Mononuclear cell (primary cell): ENCODE data around the gene KCNMA1. TPM values are rescaled to one million over a fixed set of nuclear protein-coding genes. Genes with fewer than 3 reads are reported as not detected.

ENCODE experiments used
- H3K27me3 ChIP-seq: 2 replicates; pipeline ENCODE4 v1.6.0; 2011; ENCODE audit warnings: low read length, control low read depth; ENCODE audit not compliant: insufficient read depth
- H3K4me1 ChIP-seq: 2 replicates; pipeline ENCODE4 v1.5.1; 2011; ENCODE audit warnings: mild to moderate bottlenecking, low read length, control low read depth; ENCODE audit not compliant: insufficient read depth
- H3K4me3 ChIP-seq: 2 replicates; pipeline ENCODE4 v1.5.1; 2011; ENCODE audit warnings: mild to moderate bottlenecking, low read length, moderate library complexity
- H3K9me3 ChIP-seq: 2 replicates; pipeline ENCODE4 v1.5.1; 2011; ENCODE audit warnings: low read depth, mild to moderate bottlenecking, control low read depth, low read length
- total RNA-seq: library from RNA; depleted of rRNA; stranded (reverse); fragments of >200 nt; gene quantifications from one replicate; pipeline ENCODE4 v1.2.3, GENCODE V29; 2012

The KCNMA1 gene
- total RNA-seq, 1 donor = 0.42 TPM

DNA sequence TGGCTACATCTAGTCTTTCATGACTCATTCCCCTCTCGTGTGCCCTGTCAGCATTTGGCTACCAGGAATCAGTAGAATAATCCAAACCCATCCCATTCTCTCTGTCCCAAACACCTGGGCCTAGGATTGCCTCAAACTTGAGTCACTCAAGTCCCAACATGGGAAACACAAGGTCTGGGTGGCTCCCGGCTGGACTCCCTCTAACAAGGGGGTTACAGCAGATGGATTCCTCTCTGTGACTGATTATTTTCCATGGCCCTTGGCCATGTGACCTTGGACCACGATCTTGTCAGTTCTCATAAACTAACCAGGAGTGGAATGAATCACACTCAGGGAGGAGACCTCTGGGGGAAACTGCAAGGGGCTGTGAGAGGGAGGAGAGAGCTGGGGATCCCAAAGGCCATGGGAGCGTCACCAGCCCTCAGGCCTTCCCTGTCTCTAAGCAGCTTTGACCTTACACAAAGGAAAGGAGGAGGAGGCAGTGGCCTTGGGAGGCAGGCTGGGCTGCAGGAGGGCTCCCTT, 533.1 kb downstream of the KCNMA1 start:
- Histone ChIP-seq H3K27me3 (no peaks in the 10 kb centered on the region), H3K9me3 (no peaks in the 10 kb centered on the region), H3K4me1 (no peaks in the 10 kb centered on the region), H3K4me3 (no peak overlapping the region)

DNA sequence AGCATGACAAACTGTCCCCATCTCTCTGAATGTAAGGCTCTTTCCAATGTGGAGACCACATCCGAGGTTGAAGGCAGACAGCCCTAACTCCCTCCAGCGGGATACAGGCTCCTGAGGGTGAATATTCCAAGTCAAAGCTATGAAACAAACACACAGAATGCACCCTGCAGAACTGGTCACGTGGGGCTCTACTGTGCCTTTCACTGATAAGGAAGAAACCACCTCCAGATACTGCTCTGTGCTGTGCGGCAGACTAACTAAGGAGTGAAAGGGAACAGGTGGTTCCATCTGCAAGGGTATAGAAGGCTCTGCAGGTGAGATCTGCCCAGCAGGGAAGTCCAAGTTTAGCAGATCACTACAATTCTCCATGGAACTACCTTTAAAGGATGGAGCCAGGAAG, 534.4 kb downstream of the KCNMA1 start:
- H3K4me3 ChIP-seq = no peak overlapping the region
- H3K4me1 ChIP-seq = no peaks in the 10 kb centered on the region
- H3K9me3 ChIP-seq = no peaks in the 10 kb centered on the region
- no peaks in the 10 kb centered on the region for H3K27me3 ChIP-seq

DNA sequence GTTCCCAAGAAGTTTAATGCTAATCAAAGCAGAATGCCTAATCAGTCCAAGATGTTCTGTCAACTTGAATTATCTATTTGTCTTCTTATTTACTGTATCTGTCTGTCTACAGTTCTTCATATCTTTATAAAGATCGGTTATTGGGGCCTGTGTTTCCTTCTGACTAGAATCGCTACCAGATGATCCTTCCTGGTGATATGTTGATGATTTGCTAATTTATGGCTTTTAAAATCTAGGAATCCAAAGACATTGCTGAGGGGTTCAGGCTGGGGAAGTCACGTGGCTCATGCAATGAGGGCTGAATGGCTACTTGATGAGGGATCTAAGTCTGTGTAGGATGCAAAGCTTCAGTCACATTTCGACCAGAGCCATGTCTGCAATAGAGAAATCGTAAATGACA, 536.3 kb downstream of the KCNMA1 start:
- no peaks in the 10 kb centered on the region for H3K4me1 ChIP-seq
- H3K27me3 ChIP-seq = no peaks in the 10 kb centered on the region
- no peak overlapping the region for H3K4me3 ChIP-seq
- H3K9me3 ChIP-seq = no peaks in the 10 kb centered on the region

DNA sequence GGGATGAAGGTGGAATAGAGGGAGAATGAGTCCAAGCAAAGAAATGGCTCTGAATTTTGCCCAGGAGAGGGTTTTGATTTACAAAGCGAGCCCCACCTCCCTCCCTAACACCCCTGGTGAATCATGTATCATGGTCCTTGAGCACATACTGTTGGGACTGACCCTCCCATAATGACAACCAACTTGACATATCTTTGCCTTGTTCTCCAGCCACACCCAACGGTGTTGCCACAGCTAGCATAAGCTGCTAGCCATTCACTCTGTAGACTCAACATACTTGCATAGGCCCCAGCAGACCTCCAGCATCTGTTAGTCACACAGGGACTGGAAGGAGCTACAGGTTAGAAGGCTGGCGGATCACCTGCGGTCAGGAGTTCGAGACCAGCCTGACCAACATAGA, 538.5 kb downstream of the KCNMA1 start:
- no peaks in the 10 kb centered on the region for H3K9me3 ChIP-seq
- no peaks in the 10 kb centered on the region for H3K27me3 ChIP-seq
- no peaks in the 10 kb centered on the region for H3K4me1 ChIP-seq
- H3K4me3 ChIP-seq = no peak overlapping the region

DNA sequence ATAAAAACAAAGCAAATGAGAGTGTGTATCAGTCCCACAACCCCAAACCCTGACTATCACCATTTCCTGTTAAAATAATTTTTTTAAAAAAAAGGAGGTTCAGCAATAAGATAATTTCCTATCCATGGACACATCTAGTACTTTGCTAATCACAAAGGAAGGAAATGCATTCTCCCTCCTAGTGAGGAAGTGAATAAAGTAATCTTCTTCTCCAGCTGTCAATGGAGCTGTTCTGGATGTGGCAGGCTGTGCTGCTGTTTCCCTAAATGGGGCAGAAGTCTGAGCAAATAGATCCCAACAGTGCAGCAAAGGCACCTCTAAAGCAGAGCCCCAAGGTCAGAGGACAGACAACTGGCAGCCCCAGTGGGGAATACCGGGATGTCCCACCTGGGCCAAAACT, 540.0 kb downstream of the KCNMA1 start:
- Histone ChIP-seq H3K27me3 (no peaks in the 10 kb centered on the region), H3K9me3 (no peaks in the 10 kb centered on the region), H3K4me1 (no peaks in the 10 kb centered on the region), H3K4me3 (no peak overlapping the region)

DNA sequence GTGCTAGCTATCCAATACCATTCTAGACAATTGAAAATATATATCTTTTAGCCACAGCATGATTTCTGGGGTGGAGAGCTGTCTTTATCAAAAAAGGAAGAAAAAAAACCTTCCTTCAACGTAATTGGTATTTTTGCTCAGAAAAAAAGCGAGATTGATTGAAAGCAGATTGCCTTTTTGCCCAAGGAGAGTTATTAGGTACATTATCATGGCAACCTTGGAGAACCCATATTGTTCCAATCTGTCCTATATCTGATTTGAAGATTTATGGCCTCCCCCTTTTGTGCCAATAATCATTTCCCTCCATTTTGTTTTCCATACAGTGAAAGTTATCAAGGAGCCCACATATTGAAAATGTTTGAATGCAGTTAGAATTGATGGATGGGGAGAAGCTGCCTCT, 544.5 kb downstream of the KCNMA1 start:
- Histone ChIP-seq H3K4me3 (no peak overlapping the region), H3K4me1 (no peaks in the 10 kb centered on the region), H3K27me3 (no peaks in the 10 kb centered on the region), H3K9me3 (no peaks in the 10 kb centered on the region)

DNA sequence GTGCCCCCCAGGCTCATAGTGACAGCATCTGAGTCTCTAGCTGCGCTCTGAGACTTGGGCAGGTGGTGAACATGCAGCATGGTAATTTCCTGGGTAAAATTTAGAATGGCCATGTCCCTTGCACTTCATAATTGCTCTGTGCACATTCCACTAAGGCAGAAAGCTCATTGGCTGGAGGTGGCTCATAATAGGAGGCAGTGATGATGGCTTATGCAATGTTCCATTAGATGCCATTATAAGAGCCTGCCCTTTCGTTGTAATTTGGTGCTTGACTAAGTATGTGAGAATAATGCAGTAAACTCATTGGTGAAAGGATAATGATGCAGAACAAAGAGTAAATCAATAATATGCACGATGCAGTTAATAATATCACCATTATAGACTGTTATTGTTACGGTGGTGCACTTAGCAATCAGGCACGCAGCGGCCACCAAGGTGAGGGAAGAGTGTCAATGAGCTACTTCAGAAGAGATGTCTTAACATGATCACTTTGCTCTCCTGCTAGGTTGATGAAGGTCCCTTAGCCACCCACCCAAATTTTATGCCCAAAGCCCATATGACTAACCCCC, 545.9 kb downstream of the KCNMA1 start:
- H3K27me3 ChIP-seq = no peaks in the 10 kb centered on the region
- no peaks in the 10 kb centered on the region for H3K9me3 ChIP-seq
- no peak overlapping the region for H3K4me3 ChIP-seq
- no peaks in the 10 kb centered on the region for H3K4me1 ChIP-seq

DNA sequence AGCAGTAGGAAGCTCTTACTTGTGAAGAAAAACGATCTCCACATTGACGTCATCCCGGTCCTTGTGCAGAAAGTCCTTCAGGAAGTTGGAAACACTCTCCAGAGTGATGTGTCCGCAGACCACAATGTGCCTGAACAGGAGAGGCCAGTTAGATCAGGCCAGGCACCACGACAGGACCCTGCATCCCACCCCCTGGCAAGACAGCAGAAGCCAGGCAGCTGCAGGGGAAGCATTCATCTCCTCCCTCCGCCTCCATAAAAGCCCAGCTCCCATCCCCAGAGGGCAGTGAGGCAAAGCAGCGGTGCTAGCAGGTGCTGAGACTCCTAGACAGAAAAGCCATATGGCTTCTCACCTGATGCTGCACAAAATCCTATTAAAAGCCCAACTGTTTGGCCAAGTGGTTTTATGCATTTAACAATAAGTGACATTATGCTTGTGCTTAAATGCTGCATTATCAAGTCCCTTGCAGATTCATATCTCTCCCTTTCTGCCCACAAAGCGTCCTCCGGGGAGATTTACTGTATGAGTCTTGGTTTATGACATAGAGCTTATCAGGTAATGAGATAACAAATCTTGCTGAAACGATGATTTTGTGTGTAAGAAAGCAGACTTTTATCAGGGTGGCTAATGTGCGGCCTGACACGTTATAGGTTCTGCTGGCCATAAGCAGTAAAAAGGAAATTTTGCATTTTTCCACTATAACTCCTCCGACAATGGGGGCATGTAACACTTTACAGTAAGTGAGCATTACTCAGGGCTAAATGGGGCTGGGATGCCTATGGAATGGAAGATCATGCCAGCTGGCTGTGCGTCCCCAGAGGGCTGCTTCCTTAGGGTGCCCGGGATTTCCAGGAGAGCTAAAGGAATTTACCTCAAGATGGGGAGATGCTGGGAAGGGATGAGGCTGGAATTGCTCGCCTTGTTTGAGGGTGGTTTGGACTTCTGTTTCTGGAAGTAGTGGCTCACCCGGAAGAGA, 546.9 kb downstream of the KCNMA1 start:
- Histone ChIP-seq H3K4me3 (no peak overlapping the region), H3K27me3 (no peaks in the 10 kb centered on the region), H3K9me3 (no peaks in the 10 kb centered on the region), H3K4me1 (no peaks in the 10 kb centered on the region)

DNA sequence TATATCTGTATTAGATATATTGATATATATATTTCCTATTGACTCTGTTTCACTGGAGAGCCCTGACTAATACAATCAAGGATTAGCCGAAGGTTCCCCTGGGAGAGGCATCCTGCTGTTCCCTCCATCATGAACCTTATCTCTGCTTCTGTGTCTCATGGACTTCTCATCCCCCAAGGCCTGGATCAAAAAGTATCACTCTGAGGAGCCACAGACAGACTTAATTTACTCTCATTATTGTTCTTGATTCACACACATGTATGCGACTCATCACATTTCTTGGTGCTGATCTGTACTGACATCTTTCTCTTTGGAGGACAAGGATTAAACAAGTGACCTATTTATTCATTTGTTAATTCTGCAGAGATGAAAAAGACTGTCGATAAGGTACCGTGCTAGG, 550.2 kb downstream of the KCNMA1 start:
- Histone ChIP-seq H3K9me3 (no peaks in the 10 kb centered on the region), H3K4me1 (no peaks in the 10 kb centered on the region), H3K27me3 (no peaks in the 10 kb centered on the region), H3K4me3 (no peak overlapping the region)

DNA sequence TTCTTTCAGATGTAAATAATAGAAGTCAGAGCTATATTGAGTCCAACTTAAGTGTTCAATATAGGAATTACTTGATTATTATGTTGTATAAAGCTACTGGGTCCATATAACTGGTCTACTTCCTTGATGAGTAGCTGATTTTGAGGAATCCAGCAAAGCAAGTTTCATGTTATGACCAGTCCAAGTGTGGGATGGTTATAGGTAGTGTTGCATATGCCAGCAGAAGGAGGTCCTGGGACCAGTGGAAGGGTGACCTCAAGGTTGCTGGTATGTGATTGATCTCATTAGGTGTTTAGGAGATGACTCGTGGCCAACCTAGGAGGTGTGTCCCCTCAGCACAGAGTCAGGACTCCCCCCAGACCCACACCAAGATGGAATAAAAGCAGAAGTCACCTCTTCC, 551.5 kb downstream of the KCNMA1 start:
- Histone ChIP-seq H3K27me3 (no peaks in the 10 kb centered on the region), H3K4me3 (no peak overlapping the region), H3K9me3 (no peaks in the 10 kb centered on the region), H3K4me1 (no peaks in the 10 kb centered on the region)

DNA sequence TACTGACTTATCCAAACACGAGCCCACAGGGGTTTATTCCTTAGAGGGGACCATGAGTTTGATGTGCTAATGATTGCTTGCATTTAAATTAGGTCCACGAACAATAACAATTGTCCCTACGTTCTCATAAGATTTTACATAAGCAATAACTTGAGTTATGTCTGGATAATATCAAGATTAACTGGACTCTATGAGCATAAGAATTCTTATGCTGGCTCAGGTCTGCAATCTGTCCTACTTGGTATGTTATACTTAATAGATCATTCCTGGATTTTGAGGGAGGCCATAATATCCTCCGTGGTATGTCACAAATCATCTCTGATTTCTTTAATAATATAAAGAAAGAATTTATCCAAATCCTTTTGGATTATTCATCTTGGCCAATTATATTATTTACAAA, 552.3 kb downstream of the KCNMA1 start:
- Histone ChIP-seq H3K4me1 (peaks cover 2% of the 10 kb centered on the region), H3K27me3 (no peaks in the 10 kb centered on the region), H3K4me3 (no peak overlapping the region), H3K9me3 (no peaks in the 10 kb centered on the region)

DNA sequence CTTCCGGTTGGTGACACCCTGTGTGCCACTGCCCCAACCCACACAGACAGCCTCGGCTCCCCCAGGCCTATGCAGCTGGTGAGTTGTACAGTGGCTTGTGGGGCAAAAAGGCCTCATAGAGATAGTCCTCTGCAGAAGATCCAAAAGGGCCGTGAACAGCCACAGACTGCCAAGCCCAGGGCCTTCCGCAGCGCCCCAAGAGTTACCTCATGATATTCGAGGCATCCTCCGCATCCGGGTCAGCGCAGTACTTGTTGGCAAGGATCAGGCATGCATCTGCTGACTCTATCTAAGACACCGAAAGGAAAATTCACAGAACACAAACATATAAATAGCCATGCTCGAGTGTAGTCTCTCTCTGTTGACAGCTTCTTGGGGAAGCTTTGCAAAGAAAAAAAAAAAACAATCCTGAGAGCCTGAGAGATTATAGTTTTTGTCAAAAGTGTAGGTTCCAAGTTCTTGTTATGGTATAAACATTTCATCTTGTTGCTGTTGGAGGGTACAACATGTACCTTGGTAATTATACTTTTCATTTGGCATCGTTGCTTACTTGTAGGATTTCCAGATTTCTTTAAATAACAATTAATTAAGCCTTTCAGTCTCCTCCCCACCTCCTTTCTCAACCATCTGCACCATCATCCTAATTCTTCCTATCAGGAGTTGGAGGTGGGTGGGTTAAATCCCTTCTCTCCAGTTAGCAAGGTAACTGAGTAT, 553.0 kb downstream of the KCNMA1 start:
- Histone ChIP-seq H3K27me3 (no peaks in the 10 kb centered on the region), H3K4me3 (no peak overlapping the region), H3K4me1 (peaks cover 6% of the 10 kb centered on the region), H3K9me3 (no peaks in the 10 kb centered on the region)

DNA sequence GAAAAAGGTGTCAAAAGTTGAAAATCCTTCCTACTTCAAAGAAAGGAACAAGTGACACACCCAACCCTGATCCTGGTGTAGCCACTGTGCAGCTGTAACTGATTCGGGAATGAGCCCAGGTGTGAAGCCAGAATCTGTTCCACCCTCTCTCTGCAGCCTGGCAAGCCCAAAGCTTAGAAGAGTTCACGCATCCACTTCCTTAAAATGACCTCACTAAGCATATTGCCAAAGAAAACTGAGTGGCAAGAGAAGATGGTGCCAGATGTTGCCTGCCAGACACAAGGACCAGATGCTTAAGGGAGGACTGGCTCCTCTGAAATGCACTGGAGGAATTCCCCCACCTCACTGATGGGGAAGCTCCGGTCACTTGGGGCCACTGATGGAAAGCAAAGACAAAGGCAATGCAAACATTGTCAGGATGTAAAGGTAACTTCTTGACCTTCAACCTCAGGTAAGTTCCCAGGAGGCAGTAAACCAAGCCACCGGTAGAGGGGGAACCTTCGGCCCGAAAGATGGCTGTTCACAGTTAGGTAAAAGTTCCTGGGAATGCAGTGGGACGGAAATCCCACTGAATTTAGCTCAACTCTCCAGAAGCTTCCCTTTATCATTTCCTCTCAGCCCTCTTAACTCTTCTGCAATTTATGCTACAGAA, 554.9 kb downstream of the KCNMA1 start:
- H3K4me1 ChIP-seq = peaks cover 6% of the 10 kb centered on the region
- H3K27me3 ChIP-seq = no peaks in the 10 kb centered on the region
- no peak overlapping the region for H3K4me3 ChIP-seq
- H3K9me3 ChIP-seq = no peaks in the 10 kb centered on the region

DNA sequence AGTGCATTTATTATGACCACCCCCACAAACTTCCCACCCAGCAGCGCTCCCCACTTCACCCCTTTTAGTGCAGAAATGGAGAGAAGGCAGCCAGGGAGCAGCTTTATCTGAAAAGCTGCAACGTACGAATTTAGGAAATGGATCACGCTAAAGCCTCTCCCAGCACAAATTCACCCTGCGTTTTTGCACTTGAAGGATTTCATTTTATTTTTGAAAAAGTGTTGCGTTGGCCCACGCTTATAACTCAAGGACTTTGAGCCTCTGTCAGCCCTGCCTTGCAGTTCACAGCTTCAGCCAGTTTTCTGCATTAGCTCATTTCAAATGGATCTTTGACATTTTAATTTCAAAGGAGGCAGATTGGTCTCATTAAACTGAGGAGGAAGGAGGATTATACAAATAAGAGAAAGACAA, 556.1 kb downstream of the KCNMA1 start:
- H3K27me3 ChIP-seq = no peaks in the 10 kb centered on the region
- peaks cover 6% of the 10 kb centered on the region for H3K4me1 ChIP-seq
- no peak overlapping the region for H3K4me3 ChIP-seq
- no peaks in the 10 kb centered on the region for H3K9me3 ChIP-seq
